ENCODE results near the gene COL6A2. TPM values are rescaled to one million over a fixed set of nuclear protein-coding genes. Genes with fewer than 3 reads are reported as not detected.
A peak's percentile ranks its signal among the peaks of the same experiment; 100 is the strongest.

COL6A2 gene
- total RNA-seq, 1 donor from 2014 or later, result 1,821 TPM

GRCh38 chr21:46112725-46113215 lies 14.9 kb downstream of the COL6A2 start:
- H3K36me3 Mint-ChIP-seq (ENCODE audit: unreplicated experiment), result peaks cover 25% of the 10 kb centered on the region
- no peak overlapping the region for H3K4me3 Mint-ChIP-seq (ENCODE audit: unreplicated experiment)
- peaks cover 25% of the 10 kb centered on the region for H3K4me1 Mint-ChIP-seq (ENCODE audit: unreplicated experiment)
- no peaks in the 10 kb centered on the region for H3K9me3 Mint-ChIP-seq (ENCODE audit: unreplicated experiment)
- H3K27ac Mint-ChIP-seq (ENCODE audit: unreplicated experiment), result no peak overlapping the region
- peak; percentile 81 for DNase-seq (ENCODE audit: extremely low spot score, unreplicated experiment)
- TF ChIP-seq CTCF (IDR thresholded peaks at IDR 0.05), result no peak
- H3K27me3 Mint-ChIP-seq (ENCODE audit: unreplicated experiment), result no peaks in the 10 kb centered on the region

GRCh38 chr21:46113497-46114176 lies 15.7 kb downstream of the COL6A2 start:
- Mint-ChIP-seq H3K27ac (ENCODE audit: unreplicated experiment) (no peak overlapping the region), H3K27me3 (ENCODE audit: unreplicated experiment) (no peaks in the 10 kb centered on the region), H3K9me3 (ENCODE audit: unreplicated experiment) (no peaks in the 10 kb centered on the region), H3K4me3 (ENCODE audit: unreplicated experiment) (no peak overlapping the region), H3K36me3 (ENCODE audit: unreplicated experiment) (peaks cover 24% of the 10 kb centered on the region), H3K4me1 (ENCODE audit: unreplicated experiment) (peaks cover 24% of the 10 kb centered on the region)
- TF ChIP-seq CTCF (IDR thresholded peaks at IDR 0.05), result no peak
- DNase-seq (ENCODE audit: extremely low spot score, unreplicated experiment), result peak; percentile 48

GRCh38 chr21:46114963-46115362 lies 17.1 kb downstream of the COL6A2 start:
- peak; percentile 68 for DNase-seq (ENCODE audit: extremely low spot score, unreplicated experiment)
- Mint-ChIP-seq H3K27me3 (ENCODE audit: unreplicated experiment) (no peaks in the 10 kb centered on the region), H3K4me3 (ENCODE audit: unreplicated experiment) (no peak overlapping the region), H3K27ac (ENCODE audit: unreplicated experiment) (no peak overlapping the region), H3K4me1 (ENCODE audit: unreplicated experiment) (peaks cover 23% of the 10 kb centered on the region), H3K9me3 (ENCODE audit: unreplicated experiment) (no peaks in the 10 kb centered on the region), H3K36me3 (ENCODE audit: unreplicated experiment) (peaks cover 24% of the 10 kb centered on the region)
- TF ChIP-seq CTCF (IDR thresholded peaks at IDR 0.05), result no peak

GRCh38 chr21:46115441-46116188 lies 17.7 kb downstream of the COL6A2 start:
- no peaks in the 10 kb centered on the region for H3K27me3 Mint-ChIP-seq (ENCODE audit: unreplicated experiment)
- peak overlapping the region; percentile 14 for H3K27ac Mint-ChIP-seq (ENCODE audit: unreplicated experiment)
- peak; percentile 57 for DNase-seq (ENCODE audit: extremely low spot score, unreplicated experiment)
- peaks cover 26% of the 10 kb centered on the region for H3K36me3 Mint-ChIP-seq (ENCODE audit: unreplicated experiment)
- peaks cover 23% of the 10 kb centered on the region for H3K4me1 Mint-ChIP-seq (ENCODE audit: unreplicated experiment)
- no peak overlapping the region for H3K4me3 Mint-ChIP-seq (ENCODE audit: unreplicated experiment)
- H3K9me3 Mint-ChIP-seq (ENCODE audit: unreplicated experiment), result no peaks in the 10 kb centered on the region
- no peak for TF ChIP-seq CTCF (IDR thresholded peaks at IDR 0.05)

- Mint-ChIP-seq H3K4me3 (ENCODE audit: unreplicated experiment) (no peak overlapping the region), H3K36me3 (ENCODE audit: unreplicated experiment) (peaks cover 29% of the 10 kb centered on the region), H3K9me3 (ENCODE audit: unreplicated experiment) (no peaks in the 10 kb centered on the region), H3K27ac (ENCODE audit: unreplicated experiment) (no peak overlapping the region), H3K27me3 (ENCODE audit: unreplicated experiment) (no peaks in the 10 kb centered on the region), H3K4me1 (ENCODE audit: unreplicated experiment) (peaks cover 21% of the 10 kb centered on the region)
- peak; percentile 84 for DNase-seq (ENCODE audit: extremely low spot score, unreplicated experiment)
- no peak for TF ChIP-seq CTCF (IDR thresholded peaks at IDR 0.05)
These were observed 18.4 kb downstream of the COL6A2 start for GRCh38 chr21:46116189-46116775.
